ENCODE results near the gene ADAM8.
"Not testable (repeated sequence)": the region's sequence is repeated elsewhere in the genome, so short reads cannot be mapped to it uniquely, and the experiment has no call there.

DNA sequence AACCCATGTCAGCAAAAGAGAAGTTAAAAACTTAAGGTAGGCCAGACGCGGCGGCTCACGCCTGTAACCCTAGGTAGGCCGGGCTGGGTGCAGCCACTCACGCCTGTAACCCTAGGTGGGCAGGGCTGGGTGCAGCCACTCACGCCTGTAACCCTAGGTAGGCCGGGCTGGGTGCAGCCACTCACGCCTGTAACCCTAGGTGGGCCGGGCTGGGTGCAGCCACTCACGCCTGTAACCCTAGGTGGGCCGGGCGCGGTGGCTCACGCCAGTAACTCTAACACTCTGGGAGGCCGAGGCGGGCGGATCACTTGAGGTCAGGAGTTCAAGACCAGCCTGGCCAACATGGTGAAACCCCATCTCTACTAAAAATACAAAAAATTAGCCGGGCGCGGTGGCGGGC lies 54.9 kb downstream of the ADAM8 start:
- TF ChIP-seq POLR2A (IDR thresholded peaks at IDR 0.05), result not testable (repeated sequence)
- TF ChIP-seq, protein P1, sequence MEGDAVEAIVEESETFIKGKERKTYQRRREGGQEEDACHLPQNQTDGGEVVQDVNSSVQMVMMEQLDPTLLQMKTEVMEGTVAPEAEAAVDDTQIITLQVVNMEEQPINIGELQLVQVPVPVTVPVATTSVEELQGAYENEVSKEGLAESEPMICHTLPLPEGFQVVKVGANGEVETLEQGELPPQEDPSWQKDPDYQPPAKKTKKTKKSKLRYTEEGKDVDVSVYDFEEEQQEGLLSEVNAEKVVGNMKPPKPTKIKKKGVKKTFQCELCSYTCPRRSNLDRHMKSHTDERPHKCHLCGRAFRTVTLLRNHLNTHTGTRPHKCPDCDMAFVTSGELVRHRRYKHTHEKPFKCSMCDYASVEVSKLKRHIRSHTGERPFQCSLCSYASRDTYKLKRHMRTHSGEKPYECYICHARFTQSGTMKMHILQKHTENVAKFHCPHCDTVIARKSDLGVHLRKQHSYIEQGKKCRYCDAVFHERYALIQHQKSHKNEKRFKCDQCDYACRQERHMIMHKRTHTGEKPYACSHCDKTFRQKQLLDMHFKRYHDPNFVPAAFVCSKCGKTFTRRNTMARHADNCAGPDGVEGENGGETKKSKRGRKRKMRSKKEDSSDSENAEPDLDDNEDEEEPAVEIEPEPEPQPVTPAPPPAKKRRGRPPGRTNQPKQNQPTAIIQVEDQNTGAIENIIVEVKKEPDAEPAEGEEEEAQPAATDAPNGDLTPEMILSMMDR (IDR thresholded peaks at IDR 0.05), result not testable (repeated sequence)

All from esophagus squamous epithelium (tissue), 4 donors.